H1 (cell line): ENCODE measurements around the gene ASB7. TPM values are rescaled to one million over a fixed set of nuclear protein-coding genes. Genes with fewer than 3 reads are reported as not detected.

Source experiments
- CTCF ChIA-PET: fragments of 300-600 bp; sonication (Branson Sonifier 250); formaldehyde crosslinking; loops from one replicate; lab custom pipeline; 2021; ENCODE audit not compliant: partially characterized antibody; lab: Charles Lee
- POLR2A ChIA-PET: fragments of 300-600 bp; sonication (Branson Sonifier 250); formaldehyde crosslinking; loops from one replicate; lab custom pipeline; 2021; ENCODE audit warnings: inconsistent platforms; ENCODE audit not compliant: partially characterized antibody; lab: Charles Lee
- DNase-seq, 2 experiments: peaks; one replicate each; pipeline versions ENCODE4 v3.0.0 to v3.0.0-alpha.2; 2010 to 2022; ENCODE audit warnings: low spot score in 2 of 2, low read depth in 1 of 2, mixed read lengths in 1 of 2
- FAIRE-seq: peaks from 2 replicates; lab custom pipeline; 2011; peaks lifted over from hg19 to GRCh38; lab: Jason Lieb, UNC
- H2AFZ ChIP-seq: 2 replicates; pipeline ENCODE4 v1.8.1; 2012; ENCODE audit warnings: low read length, inconsistent platforms
- H2AK5ac ChIP-seq: 2 replicates; pipeline ENCODE4 v1.6.1; 2013; ENCODE audit warnings: low read depth, low read length
- H2BK120ac ChIP-seq: replicated peaks from 2 replicates; pipeline ENCODE3; 2013; ENCODE audit warnings: low read depth, low read length, inconsistent platforms
- H2BK12ac ChIP-seq: 2 replicates; pipeline ENCODE4 v1.6.1; 2013; ENCODE audit warnings: low read depth, low read length
- H2BK15ac ChIP-seq: 2 replicates; pipeline ENCODE4 v1.6.1; 2013; ENCODE audit warnings: low read length
- H2BK20ac ChIP-seq: 2 replicates; pipeline ENCODE4 v1.6.1; 2013; ENCODE audit warnings: low read length
- H2BK5ac ChIP-seq: 2 replicates; pipeline ENCODE4 v1.6.1; 2013; ENCODE audit warnings: low read depth, low read length
- H3K14ac ChIP-seq: 2 replicates; pipeline ENCODE4 v1.6.1; 2013; ENCODE audit warnings: inconsistent platforms; ENCODE audit not compliant: insufficient read length
- H3K18ac ChIP-seq: 2 replicates; pipeline ENCODE4 v1.6.1; 2013; ENCODE audit warnings: low read length; ENCODE audit errors: extremely low read depth
- H3K23ac ChIP-seq: 2 replicates; pipeline ENCODE4 v1.6.1; 2013; ENCODE audit warnings: inconsistent platforms; ENCODE audit not compliant: insufficient read length
- H3K23me2 ChIP-seq: 2 replicates; pipeline ENCODE4 v1.6.1; 2013; ENCODE audit warnings: low read depth, low read length
- H3K27ac ChIP-seq: 2 replicates; pipeline ENCODE4 v1.6.1; 2011; ENCODE audit warnings: low read depth, low read length, inconsistent platforms
- H3K27me3 ChIP-seq, 4 experiments: replicated peaks in 1 of 4; 1 replicate in 1 of 4; 2 replicates in 3 of 4; pipeline versions ENCODE4 v1.6.1 to v1.8.1; 2011 to 2013; ENCODE audit warnings: low read length in 3 of 4, mild to moderate bottlenecking in 3 of 4, inconsistent platforms in 2 of 4, mixed read lengths in 2 of 4, moderate library complexity in 1 of 4; ENCODE audit not compliant: control insufficient read depth in 3 of 4, insufficient read depth in 3 of 4; ENCODE audit errors: extremely low read depth in 1 of 4
- H3K36me3 ChIP-seq, 4 experiments: 2 replicates each; pipeline versions ENCODE4 v1.6.1 to v1.8.1; 2011 to 2013; ENCODE audit warnings: mild to moderate bottlenecking in 4 of 4, low read length in 3 of 4, moderate library complexity in 2 of 4, control low read depth in 1 of 4, inconsistent platforms in 1 of 4; ENCODE audit not compliant: insufficient read depth in 4 of 4, control insufficient read depth in 2 of 4
- H3K4ac ChIP-seq: replicated peaks from 2 replicates; pipeline ENCODE3; 2013; ENCODE audit warnings: low read length, low read depth, mixed read lengths, inconsistent platforms; ENCODE audit not compliant: insufficient read length
- H3K4me1 ChIP-seq, 4 experiments: replicated peaks in 1 of 4; 1 replicate in 1 of 4; 2 replicates in 3 of 4; pipeline versions ENCODE4 v1.6.1 to v1.8.1; 2011 to 2013; ENCODE audit warnings: low read length in 3 of 4, inconsistent platforms in 2 of 4, mixed read lengths in 1 of 4; ENCODE audit not compliant: insufficient read depth in 4 of 4, control insufficient read depth in 3 of 4
- H3K4me2 ChIP-seq, 2 experiments: 2 replicates each; pipeline versions ENCODE4 v1.6.1 to v1.8.1; 2011 to 2013; ENCODE audit warnings: low read depth in 2 of 2, low read length in 2 of 2, control low read depth in 1 of 2, inconsistent platforms in 1 of 2, mild to moderate bottlenecking in 1 of 2; ENCODE audit not compliant: insufficient read depth in 1 of 2
- H3K4me3 ChIP-seq, 4 experiments: fragments of 200-600, 300-600 bp in 1 of 4; sonication (generic), shearing (Covaris generic), sonication (Bioruptor Twin) in 1 of 4; 2 replicates each; pipeline versions ENCODE4 v1.5.1 to v1.8.1; 2011 to 2016; ENCODE audit warnings: low read length in 4 of 4, low read depth in 3 of 4, control low read depth in 2 of 4, inconsistent platforms in 2 of 4, mild to moderate bottlenecking in 2 of 4, mixed read lengths in 1 of 4, moderate library complexity in 1 of 4; ENCODE audit not compliant: insufficient read depth in 2 of 4; ENCODE audit errors: extremely low read depth in 1 of 4
- H3K56ac ChIP-seq: replicated peaks from 2 replicates; pipeline ENCODE3; 2013; ENCODE audit warnings: low read depth, mild to moderate bottlenecking, mixed read lengths, low read length, inconsistent platforms; ENCODE audit not compliant: insufficient read length
- H3K79me1 ChIP-seq: 2 replicates; pipeline ENCODE4 v1.6.1; 2013; ENCODE audit warnings: low read depth, low read length, control low read depth
- H3K79me2 ChIP-seq, 2 experiments: 2 replicates each; pipeline versions ENCODE4 v1.6.1 to v1.8.1; 2012 to 2013; ENCODE audit warnings: low read length in 2 of 2, mild to moderate bottlenecking in 2 of 2, inconsistent platforms in 1 of 2; ENCODE audit not compliant: insufficient read depth in 2 of 2, control insufficient read depth in 1 of 2
- H3K9ac ChIP-seq, 4 experiments: replicated peaks in 1 of 4; 1 replicate in 1 of 4; 2 replicates in 3 of 4; pipeline versions ENCODE4 v1.6.1 to v1.8.1; 2011 to 2013; ENCODE audit warnings: low read depth in 3 of 4, low read length in 3 of 4, control low read depth in 2 of 4, mild to moderate bottlenecking in 2 of 4, moderate library complexity in 2 of 4, inconsistent platforms in 1 of 4; ENCODE audit errors: extremely low read depth in 1 of 4
- H3K9me3 ChIP-seq, 2 experiments: 2 replicates each; pipeline versions ENCODE4 v1.6.1 to v1.8.1; 2012 to 2013; ENCODE audit warnings: mild to moderate bottlenecking in 2 of 2, moderate library complexity in 2 of 2, control low read depth in 1 of 2, inconsistent platforms in 1 of 2, low read depth in 1 of 2, low read length in 1 of 2, mixed read lengths in 1 of 2; ENCODE audit not compliant: insufficient read depth in 2 of 2
- H4K20me1 ChIP-seq, 2 experiments: replicated peaks in 1 of 2; 2 replicates each; pipeline versions ENCODE3 to v1.8.1; 2011 to 2013; ENCODE audit warnings: inconsistent platforms in 2 of 2, low read length in 2 of 2, mild to moderate bottlenecking in 1 of 2; ENCODE audit not compliant: insufficient read depth in 2 of 2, control insufficient read depth in 1 of 2
- H4K5ac ChIP-seq: 2 replicates; pipeline ENCODE4 v1.6.1; 2013; ENCODE audit warnings: low read length, low read depth, mixed read lengths, inconsistent platforms; ENCODE audit not compliant: insufficient read length
- H4K8ac ChIP-seq: 2 replicates; pipeline ENCODE4 v1.8.0; 2013; ENCODE audit warnings: mild to moderate bottlenecking, moderate library complexity, low read length, inconsistent platforms; ENCODE audit not compliant: insufficient read depth; ENCODE audit errors: extremely low read depth
- H4K91ac ChIP-seq: replicated peaks from 2 replicates; pipeline ENCODE3; 2013; ENCODE audit warnings: low read length, mixed read lengths, inconsistent platforms; ENCODE audit not compliant: insufficient read length
- ATF3 ChIP-seq: IDR thresholded peaks from 2 replicates; pipeline ENCODE4 v1.6.1; 2011; ENCODE audit warnings: low read depth, mild to moderate bottlenecking, low read length; ENCODE audit not compliant: insufficient read depth
- CREB1 ChIP-seq: IDR thresholded peaks from 2 replicates; pipeline ENCODE4 v1.6.1; 2012; ENCODE audit warnings: inconsistent platforms
- EP300 ChIP-seq, 2 experiments: IDR thresholded peaks; 1 replicate in 1 of 2; 2 replicates in 1 of 2; pipeline ENCODE4 v1.6.1; 2011 to 2012; ENCODE audit warnings: low read depth in 2 of 2, low read length in 2 of 2, mild to moderate bottlenecking in 2 of 2, borderline replicate concordance in 1 of 2, inconsistent platforms in 1 of 2, moderate library complexity in 1 of 2
- EZH2 ChIP-seq: fragments of 200-600 bp; sonication (generic); IDR thresholded peaks from 2 replicates; pipeline ENCODE4 v1.7.1; 2012; ENCODE audit warnings: low read depth, mild to moderate bottlenecking, moderate library complexity, low read length, inconsistent platforms; ENCODE audit not compliant: severe bottlenecking
- GABPA ChIP-seq: IDR thresholded peaks from 2 replicates; pipeline ENCODE4 v1.6.1; 2011; ENCODE audit warnings: mild to moderate bottlenecking, low read length, moderate library complexity, borderline replicate concordance; ENCODE audit not compliant: insufficient read depth
- GTF2F1 ChIP-seq: IDR thresholded peaks from 2 replicates; pipeline ENCODE4 v1.6.1; 2012; ENCODE audit warnings: low read depth, low read length, improper control_type of control experiment, borderline replicate concordance
- HDAC6 ChIP-seq: IDR thresholded peaks from one replicate; pipeline ENCODE4 v1.7.1; 2012; ENCODE audit warnings: low read depth, mild to moderate bottlenecking, inconsistent platforms, low read length, moderate library complexity
- NRF1 ChIP-seq: IDR thresholded peaks from 2 replicates; pipeline ENCODE4 v1.6.1; 2011; ENCODE audit warnings: mild to moderate bottlenecking, low read depth, low read length, improper control_type of control experiment
- PHF8 ChIP-seq: fragments of 200-600 bp; sonication (generic); conservative IDR thresholded peaks from 2 replicates; pipeline ENCODE4 v1.7.1; 2012; ENCODE audit warnings: low read depth, mild to moderate bottlenecking, inconsistent platforms, low read length, moderate library complexity
- RFX5 ChIP-seq: IDR thresholded peaks from 2 replicates; pipeline ENCODE4 v1.6.1; 2011; ENCODE audit warnings: low read depth, low read length, improper control_type of control experiment, borderline replicate concordance
- SIRT6 ChIP-seq: IDR thresholded peaks from one replicate; pipeline ENCODE4 v1.7.1; 2012; ENCODE audit warnings: low read length, inconsistent platforms
- SIX5 ChIP-seq: IDR thresholded peaks from 2 replicates; pipeline ENCODE4 v1.6.1; 2011; ENCODE audit warnings: mild to moderate bottlenecking, low read depth, low read length
- SRF ChIP-seq: IDR thresholded peaks from 2 replicates; pipeline ENCODE4 v1.6.1; 2011; ENCODE audit warnings: mild to moderate bottlenecking, low read depth, low read length, moderate library complexity
- SUZ12 ChIP-seq: fragments of 200-600 bp; sonication (generic); IDR thresholded peaks from 2 replicates; pipeline ENCODE4 v1.6.1; 2012; ENCODE audit warnings: mild to moderate bottlenecking, inconsistent platforms, low read length, moderate library complexity, mixed read lengths
- WGBS, 2 experiments: shearing (Covaris generic) in 1 of 2; methylation state at CpG; one replicate each; pipeline versions ENCODE4 v1.1.6 to v1.1.7; 2013 to 2015; ENCODE audit warnings: low lambda C conversion rate in 2 of 2, mixed read lengths in 2 of 2, inconsistent platforms in 1 of 2, low coverage in 1 of 2, missing lambda C conversion rate in 1 of 2; ENCODE audit not compliant: insufficient replicate concordance in 2 of 2, insufficient coverage in 1 of 2, insufficient read length in 1 of 2; ENCODE audit errors: extremely low coverage in 1 of 2, missing lambda C conversion rate in 1 of 2; 5-methylcytosine and 5-hydroxymethylcytosine counted together
- polyA plus RNA-seq, 7 experiments: library from polyadenylated mRNA; depleted of rRNA in 3 of 7; stranded (reverse) in 5 of 7; unstranded in 2 of 7; fragments of >200 nt in 5 of 7; fragments of 200-250 nt in 2 of 7; gene quantifications; 1 replicate in 5 of 7; 2 replicates in 1 of 7; 4 replicates in 1 of 7; pipeline versions ENCODE4 v1.2.1 to v1.2.3, GENCODE V29; 2011 to 2013; ENCODE audit warnings: missing spikeins in 2 of 7, mixed read lengths in 2 of 7
- total RNA-seq: library from RNA; stranded (reverse); fragmentation: NEBNext Ultra II Directional; extraction: Animal tissue kit (Norgen Biotek cat#: 25700); gene quantifications from 2 replicates; pipeline ENCODE4 v1.2.1, GENCODE V29; 2021

Gene ASB7
- total and polyA plus RNA-seq, 2 of the 8 experiments (the other 6 are each of a cell fraction or from before 2014, with no cell fraction given), result 5.2 to 12.8 TPM

- Histone ChIP-seq H3K4me1 (peaks cover 0 to 3% (median 1%) of the 10 kb centered on the region in 4 experiments; a peak in 1 of 7 replicates), H4K5ac (no peak overlapping the region), H3K4me3 (no peak overlapping the region), H2AK5ac (no peak overlapping the region), H2BK120ac (no peak overlapping the region), H3K79me2 (no peaks in the 10 kb centered on the region), H2BK12ac (no peak overlapping the region), H2BK15ac (no peak overlapping the region), H3K27ac (no peak overlapping the region), H3K9ac (no peak overlapping the region), H2BK5ac (no peak overlapping the region), H4K20me1 (no peaks in the 10 kb centered on the region), H3K27me3 (no peaks in the 10 kb centered on the region), H3K14ac (no peak overlapping the region), H3K18ac (no peak overlapping the region), H4K8ac (no peak overlapping the region), H3K23ac (no peak overlapping the region), H3K23me2 (no peaks in the 10 kb centered on the region), H4K91ac (no peak overlapping the region), H2BK20ac (no peak overlapping the region), H3K56ac (no peak overlapping the region), H3K36me3 (no peaks in the 10 kb centered on the region), H3K79me1 (no peaks in the 10 kb centered on the region), H2AFZ (no peak overlapping the region), H3K4me2 (no peak overlapping the region), H3K9me3 (no peaks in the 10 kb centered on the region), H3K4ac (no peak overlapping the region)
- CTCF ChIA-PET, result interaction anchor here (1.1 to 3.8 kb wide), 5 partner anchors 8 to 22 kb away, joined by 4 to 15 read pairs (median 6); no protein-coding TSS in a partner anchor
- POLR2A ChIA-PET, result interaction anchor here (0.9 kb wide), 1 partner anchor 16 kb away, joined by 3 read pairs; no protein-coding TSS in a partner anchor
- DNase-seq (no peak), FAIRE-seq (no peak)
- WGBS, 2 experiments, result 81% methylated on average over 2 of the region's 2 CpGs; no CpG with 5 or more reads in 1 of the 2 experiments
- TF ChIP-seq CREB1 (no peak), PHF8 (no peak), GTF2F1 (no peak), HDAC6 (no peak), SRF (no peak), NRF1 (no peak), SUZ12 (no peak), EZH2 (no peak), EP300 (IDR thresholded peaks at IDR 0.05; ENCODE audit: borderline replicate concordance in 1 of 2, low read depth in 2 of 2, low read length in 2 of 2) (no peak), SIRT6 (no peak), GABPA (no peak), ATF3 (no peak), RFX5 (no peak), SIX5 (no peak)
Measured at GRCh38 chr15:100652116-100652515, 49.7 kb downstream of the ASB7 start.
